ENCODE measurements around the gene TPD52L1.
"Not testable (repeated sequence)": the region's sequence is repeated elsewhere in the genome, so short reads cannot be mapped to it uniquely, and the experiment has no call there.

Gene TPD52L1

GRCh38 chr6:125277838-125278237 lies 124.3 kb downstream of the TPD52L1 start:
- DNase-seq, result no peak

- DNase-seq, result no peak
Observed at GRCh38 chr6:125279961-125280360, 126.4 kb downstream of the TPD52L1 start.

DNA sequence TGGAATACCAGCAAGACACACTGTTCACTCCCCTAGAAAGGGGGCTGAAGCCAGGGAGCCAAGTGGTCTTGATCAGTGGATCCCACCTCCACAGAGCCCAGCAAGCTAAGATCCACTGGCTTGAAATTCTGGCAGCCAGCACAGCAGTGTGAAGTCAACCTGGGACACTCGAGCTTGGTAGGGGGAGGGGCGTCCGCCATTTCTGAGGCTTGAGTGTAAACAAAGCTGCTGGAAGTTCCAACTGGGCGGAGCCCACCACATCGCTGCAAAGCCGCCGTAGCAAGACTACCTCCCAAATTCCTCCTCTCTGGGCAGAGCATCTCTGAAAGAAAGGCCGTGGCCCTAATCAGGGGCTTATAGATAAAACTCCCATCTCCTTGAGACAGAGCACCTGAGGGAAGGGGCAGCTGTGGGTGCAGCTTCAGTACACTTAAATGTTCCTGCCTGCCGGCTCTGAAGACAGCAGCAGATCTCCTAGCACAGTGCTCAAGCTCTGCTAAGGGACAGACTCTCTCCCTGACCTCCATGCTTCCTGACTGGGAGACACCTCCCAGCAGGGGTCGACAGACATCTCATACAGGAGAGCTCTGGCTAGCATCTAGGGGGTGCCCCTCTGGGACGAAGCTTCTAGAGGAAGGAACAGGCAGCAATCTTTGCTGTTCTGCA lies 126.9 kb downstream of the TPD52L1 start:
- DNase-seq, result not testable (repeated sequence)

DNA sequence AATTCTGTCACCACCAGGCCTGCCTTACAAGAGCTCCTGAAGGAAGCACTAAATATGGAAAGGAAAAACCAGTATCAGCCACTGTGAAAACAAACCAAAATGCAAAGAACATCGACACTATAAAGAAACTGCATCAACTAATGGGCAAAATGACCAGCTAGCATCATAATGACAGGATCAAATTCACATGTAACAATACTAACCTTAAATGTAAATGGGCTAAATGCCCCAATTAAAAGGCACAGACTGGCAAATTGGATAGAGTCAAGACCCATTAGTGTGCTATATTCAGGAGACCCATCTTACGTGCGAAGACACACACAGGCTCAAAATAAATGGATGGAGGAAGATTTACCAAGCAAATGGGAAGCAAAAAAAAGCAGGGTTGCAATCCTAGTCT lies 128.9 kb downstream of the TPD52L1 start:
- not testable (repeated sequence) for DNase-seq

GRCh38 chr6:125285353-125285752 lies 131.8 kb downstream of the TPD52L1 start:
- no peak for DNase-seq

DNA sequence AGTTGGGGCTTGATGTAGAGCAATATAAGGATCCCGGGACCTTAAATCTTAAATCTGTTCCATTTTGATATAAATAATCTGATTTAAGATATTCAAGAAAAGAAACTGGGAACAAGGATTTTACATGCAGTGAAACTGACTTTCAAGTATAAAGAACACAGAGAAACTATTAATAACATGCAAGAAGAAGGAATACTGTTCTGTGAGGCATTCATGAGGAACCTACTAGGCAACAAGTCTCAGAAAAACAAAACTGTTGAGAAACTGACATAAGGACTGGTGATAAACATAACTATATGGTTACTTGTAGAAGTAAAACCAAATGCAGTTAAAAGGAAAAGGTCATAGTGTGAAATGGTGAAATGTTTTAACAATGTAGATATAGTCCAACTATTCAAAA lies 132.4 kb downstream of the TPD52L1 start:
- DNase-seq, result no peak

DNA sequence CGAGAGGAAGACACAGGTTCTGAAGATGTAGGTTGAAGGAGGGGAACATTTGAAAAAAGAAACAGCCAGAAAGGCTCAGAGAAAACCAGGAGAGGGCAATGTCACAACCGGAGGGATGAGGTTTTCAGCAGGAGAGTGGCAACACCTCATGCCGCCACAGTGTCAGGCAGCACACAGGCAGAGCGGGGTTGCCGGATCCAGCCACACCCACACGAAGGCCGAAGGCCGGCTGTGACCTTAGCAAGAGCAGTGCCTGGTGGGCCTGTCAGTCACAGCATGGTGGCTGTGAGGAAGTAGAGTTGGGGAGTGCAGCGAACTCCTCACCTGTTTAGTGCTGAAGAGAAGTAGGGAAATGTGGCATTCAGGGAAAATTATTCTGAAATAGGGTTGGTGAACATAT lies 134.1 kb downstream of the TPD52L1 start:
- no peak for DNase-seq

GRCh38 chr6:125293587-125293986 lies 140.0 kb downstream of the TPD52L1 start:
- no peak for DNase-seq

GRCh38 chr6:125294036-125294435 lies 140.5 kb downstream of the TPD52L1 start:
- no peak for DNase-seq

- no peak for DNase-seq
Observed at GRCh38 chr6:125294925-125295324, 141.4 kb downstream of the TPD52L1 start.

DNA sequence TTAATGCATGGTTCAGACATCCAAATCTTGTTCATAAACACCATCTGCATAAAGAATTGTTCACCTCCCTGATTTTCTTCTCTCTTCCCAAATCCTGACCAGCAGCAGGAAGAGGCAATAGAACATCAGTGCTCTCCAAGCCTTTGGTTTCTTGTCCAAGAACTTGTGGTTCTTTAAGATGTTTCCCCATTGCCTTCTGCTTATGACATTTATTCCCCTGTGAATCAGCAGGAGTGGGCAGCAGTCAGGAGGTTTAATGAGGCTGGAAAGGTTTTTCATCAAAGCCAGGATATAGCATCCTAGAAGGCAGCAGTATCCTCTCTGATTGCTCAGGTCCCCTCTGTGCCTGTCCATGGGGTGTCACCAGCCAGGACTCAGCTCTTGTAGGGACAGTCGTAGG lies 142.9 kb downstream of the TPD52L1 start:
- DNase-seq, result no peak

DNA sequence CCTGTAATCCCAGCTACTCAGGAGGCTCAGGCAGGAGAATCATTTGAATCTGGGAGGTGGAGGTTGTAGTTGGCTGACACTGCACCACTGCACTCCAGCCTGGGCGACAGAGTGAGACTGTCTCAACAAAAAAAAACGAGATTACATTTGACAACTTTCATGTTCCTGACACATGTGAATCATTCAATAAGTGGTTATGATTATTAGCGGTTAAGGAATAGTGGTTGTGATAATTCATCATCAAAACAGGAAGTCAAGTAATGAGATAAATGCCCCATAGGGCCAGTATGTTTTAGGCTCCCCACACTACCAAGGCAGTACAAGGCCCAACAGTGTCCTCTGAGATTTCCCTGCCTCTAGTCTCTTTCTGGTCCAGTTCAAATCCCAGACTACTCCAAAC lies 145.7 kb downstream of the TPD52L1 start:
- DNase-seq, result no peak

GRCh38 chr6:125300992-125301434 lies 147.4 kb downstream of the TPD52L1 start:
- DNase-seq, result peak; percentile 42

DNA sequence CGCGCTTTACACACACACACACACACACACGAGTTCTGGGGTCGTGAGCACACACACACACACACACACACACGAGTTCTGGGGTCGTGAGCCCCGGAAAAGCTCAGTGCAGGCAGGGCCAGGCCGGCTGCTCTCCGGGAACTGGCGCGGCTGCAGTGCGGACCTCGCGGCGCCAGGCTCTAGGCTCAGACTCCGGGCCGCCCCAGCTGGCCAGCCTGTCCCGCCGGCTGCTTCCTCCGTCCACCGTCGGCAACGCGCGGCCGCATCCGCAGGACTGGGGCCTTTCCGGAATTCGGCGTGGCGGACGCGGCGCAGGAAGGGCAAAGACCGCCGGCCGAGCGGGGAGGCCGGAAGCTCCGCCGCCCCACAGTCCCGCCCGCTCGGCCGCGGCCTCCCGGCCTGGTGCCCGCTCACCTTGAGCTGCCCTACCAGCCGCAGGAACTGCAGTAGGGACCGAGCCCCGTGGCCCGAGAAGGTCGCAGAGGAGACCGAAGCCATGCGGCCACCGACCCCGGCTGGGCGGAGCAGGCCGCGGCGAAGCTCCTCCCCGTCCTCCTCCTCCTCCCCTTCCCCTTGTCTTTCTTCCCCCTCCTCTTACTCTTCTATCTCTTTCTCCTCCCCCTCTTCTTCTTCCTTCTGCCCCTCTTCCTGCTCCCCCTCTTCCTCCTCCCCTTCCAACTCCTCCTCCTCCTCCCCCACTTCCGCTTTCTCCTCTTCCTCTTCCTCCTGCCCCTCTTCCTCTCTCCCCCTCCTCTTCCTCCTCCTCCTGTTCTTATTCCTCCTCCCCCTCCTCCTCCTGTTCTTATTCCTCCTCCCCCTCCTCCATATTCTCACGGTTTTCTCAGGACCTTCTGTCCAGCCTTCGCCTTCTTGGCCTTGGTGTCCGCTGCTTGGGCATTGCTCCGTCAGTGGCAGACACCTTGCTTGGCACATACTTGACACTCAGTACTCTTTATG lies 148.1 kb downstream of the TPD52L1 start, which contains the start of gene HDDC2:
TSS of gene HDDC2 (minus strand) at position 533 of the 957 bp plus-strand sequence. CDS start at position 498, 35 bp downstream.
- DNase-seq, result peak; percentile 73

- no peak for DNase-seq
Observed at GRCh38 chr6:125302840-125303511, 149.4 kb downstream of the TPD52L1 start.

GRCh38 chr6:125303512-125303854 lies 149.9 kb downstream of the TPD52L1 start:
- DNase-seq, result peak; percentile 15

DNA sequence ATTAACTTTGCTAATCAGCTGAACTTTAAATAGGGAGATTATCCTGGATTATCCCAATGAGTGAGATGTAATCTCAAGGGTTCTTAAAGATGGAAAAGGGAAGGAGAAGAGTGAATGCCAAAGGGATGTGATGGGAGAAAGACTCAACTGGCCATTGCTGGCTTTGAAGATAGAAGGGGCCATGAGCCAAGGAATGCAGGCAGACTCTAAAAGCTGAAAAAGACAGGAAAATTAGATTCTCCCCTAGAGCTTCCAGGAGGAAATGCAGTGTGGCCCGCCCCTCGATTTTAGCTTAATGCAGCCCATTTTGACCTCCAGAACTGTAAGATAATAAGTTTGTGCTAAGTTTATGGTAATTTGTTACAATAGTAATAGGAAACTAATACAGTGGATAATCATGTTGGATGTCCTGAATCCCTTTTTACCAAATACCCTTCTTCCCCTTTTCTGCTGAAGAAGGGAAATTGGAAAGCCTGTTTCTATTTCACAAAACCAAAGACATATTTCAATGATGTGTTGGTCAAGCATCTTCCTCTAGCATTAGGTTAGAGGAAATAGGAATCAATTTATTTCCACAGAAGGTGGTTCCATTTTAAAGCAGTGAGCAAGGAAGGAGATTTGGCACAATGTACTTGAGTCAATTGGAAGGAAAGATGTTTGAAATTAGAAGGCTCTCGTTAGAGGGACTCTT lies 151.5 kb downstream of the TPD52L1 start:
- no peak for DNase-seq

- DNase-seq, result no peak
Observed at GRCh38 chr6:125306756-125307149, 153.2 kb downstream of the TPD52L1 start.

DNA sequence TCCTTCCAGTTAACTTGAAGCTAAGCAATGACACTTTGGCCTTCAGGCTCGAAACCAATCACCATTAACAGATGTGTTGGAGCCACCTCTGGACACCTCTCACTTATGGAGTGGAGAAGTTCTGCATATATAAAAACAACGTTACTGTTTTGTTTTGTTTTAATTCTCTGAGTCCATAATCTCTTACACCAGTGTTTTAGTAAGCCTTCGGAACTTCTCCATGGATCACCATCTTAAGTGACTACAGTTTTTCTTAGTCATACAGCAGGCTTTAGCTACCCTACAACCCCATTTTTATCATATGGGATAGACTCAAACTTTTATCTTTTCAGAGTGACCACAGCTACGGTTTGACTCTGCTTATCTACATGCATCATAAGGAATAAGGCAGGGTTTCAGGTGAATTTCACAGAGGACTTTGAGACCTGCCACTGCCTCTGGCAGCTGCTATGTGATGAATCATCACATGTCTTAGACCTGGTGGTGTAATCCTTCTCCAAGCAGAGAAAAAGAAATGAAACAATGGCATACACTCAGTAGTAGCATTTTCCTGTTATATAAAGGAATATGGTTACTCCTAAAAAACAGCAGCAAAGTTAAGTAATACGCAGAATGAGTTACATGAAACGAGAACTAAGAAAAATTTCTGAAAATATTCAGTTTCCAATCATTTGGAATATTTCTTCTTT lies 153.7 kb downstream of the TPD52L1 start:
- DNase-seq, result peak; percentile 65

GRCh38 chr6:125307964-125308615 lies 154.5 kb downstream of the TPD52L1 start:
- DNase-seq, result peak; percentile 39

DNA sequence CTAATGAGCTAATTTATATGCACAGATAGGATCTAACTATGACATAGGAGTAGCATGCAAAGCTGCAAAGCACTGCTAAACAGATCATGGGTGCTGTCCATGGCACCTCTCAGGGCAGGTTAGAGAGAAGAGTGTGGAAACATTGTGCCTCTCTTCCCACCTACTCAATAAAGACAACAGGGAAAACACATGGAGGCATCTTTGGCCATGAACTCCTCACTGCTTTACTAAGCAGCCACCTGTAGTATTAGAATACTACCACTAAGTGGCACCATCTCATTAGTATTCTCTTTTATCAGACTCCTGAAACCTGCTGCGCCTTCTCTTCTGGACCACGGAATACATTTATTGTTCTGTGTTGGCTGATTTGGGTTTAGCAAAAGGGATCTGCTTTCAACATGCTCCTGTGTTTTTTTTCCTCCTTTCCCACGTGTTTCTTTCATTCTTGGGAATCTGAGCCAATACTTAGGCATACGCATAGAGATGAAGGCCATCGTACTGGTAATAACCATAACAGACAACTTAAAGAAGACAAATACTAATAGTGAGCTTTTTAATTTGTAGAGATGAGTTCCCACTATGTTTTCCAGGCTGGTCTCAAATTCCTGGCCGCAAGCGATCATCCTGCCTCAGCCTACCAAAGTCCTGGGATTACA lies 157.5 kb downstream of the TPD52L1 start:
- DNase-seq, result peak; percentile 86
